HEK293 (cell line): ENCODE measurements around the gene KCNJ5.

Experiments
- KLF1 ChIP-seq: fragments of 450-650 bp; formaldehyde crosslinking; IDR thresholded peaks from 2 replicates; pipeline ENCODE4 v1.5.1; 2016; ENCODE audit warnings: missing biosample characterization, missing genetic modification characterization
- MYNN ChIP-seq: fragments of 450-650 bp; formaldehyde crosslinking; IDR thresholded peaks from 2 replicates; pipeline ENCODE4 v1.5.1; 2016; ENCODE audit warnings: missing biosample characterization, missing genetic modification characterization, borderline replicate concordance
- MZF1 ChIP-seq: fragments of 450-650 bp; formaldehyde crosslinking; IDR thresholded peaks from 2 replicates; pipeline ENCODE4 v1.5.1; 2017; ENCODE audit warnings: missing biosample characterization, missing genetic modification characterization, borderline replicate concordance
- REPIN1 ChIP-seq: fragments of 450-650 bp; formaldehyde crosslinking; IDR thresholded peaks from 2 replicates; pipeline ENCODE4 v1.5.1; 2017; ENCODE audit warnings: missing biosample characterization, missing genetic modification characterization, low read depth
- YY1 ChIP-seq: fragments of 450-650 bp; formaldehyde crosslinking; IDR thresholded peaks from 2 replicates; pipeline ENCODE4 v1.5.1; 2018; ENCODE audit warnings: missing biosample characterization, missing genetic modification characterization
- ZBTB21 ChIP-seq: fragments of 450-650 bp; formaldehyde crosslinking; IDR thresholded peaks from 2 replicates; pipeline ENCODE4 v1.5.1; 2017; ENCODE audit warnings: missing biosample characterization, missing genetic modification characterization
- ZBTB8A ChIP-seq: fragments of 450-650 bp; formaldehyde crosslinking; IDR thresholded peaks from 2 replicates; pipeline ENCODE4 v1.5.1; 2016; ENCODE audit warnings: missing biosample characterization, missing genetic modification characterization
- ZNF138 ChIP-seq: fragments of 450-650 bp; formaldehyde crosslinking; IDR thresholded peaks from 2 replicates; pipeline ENCODE4 v1.5.1; 2016; ENCODE audit warnings: missing biosample characterization, missing genetic modification characterization, borderline replicate concordance
- ZNF473 ChIP-seq: fragments of 450-650 bp; formaldehyde crosslinking; IDR thresholded peaks from 2 replicates; pipeline ENCODE4 v1.5.1; 2017; ENCODE audit warnings: missing biosample characterization, missing genetic modification characterization
- ZNF664 ChIP-seq: fragments of 450-650 bp; formaldehyde crosslinking; IDR thresholded peaks from 2 replicates; pipeline ENCODE4 v1.5.1; 2016; ENCODE audit warnings: missing biosample characterization, missing genetic modification characterization
- TF ChIP-seq, protein P1 (sequence below): fragments of 450-650 bp; formaldehyde crosslinking; IDR thresholded peaks from 2 replicates; pipeline ENCODE4 v1.5.1; 2016; ENCODE audit warnings: missing biosample characterization, missing genetic modification characterization
- TF ChIP-seq, protein P2 (sequence below): fragments of 450-650 bp; formaldehyde crosslinking; IDR thresholded peaks from 2 replicates; pipeline ENCODE4 v1.5.1; 2016; ENCODE audit warnings: missing biosample characterization, missing genetic modification characterization, low read depth
- TF ChIP-seq, protein P3 (sequence below): fragments of 450-650 bp; formaldehyde crosslinking; IDR thresholded peaks from 2 replicates; pipeline ENCODE4 v1.5.1; 2016; ENCODE audit warnings: missing biosample characterization, missing genetic modification characterization

DNA sequence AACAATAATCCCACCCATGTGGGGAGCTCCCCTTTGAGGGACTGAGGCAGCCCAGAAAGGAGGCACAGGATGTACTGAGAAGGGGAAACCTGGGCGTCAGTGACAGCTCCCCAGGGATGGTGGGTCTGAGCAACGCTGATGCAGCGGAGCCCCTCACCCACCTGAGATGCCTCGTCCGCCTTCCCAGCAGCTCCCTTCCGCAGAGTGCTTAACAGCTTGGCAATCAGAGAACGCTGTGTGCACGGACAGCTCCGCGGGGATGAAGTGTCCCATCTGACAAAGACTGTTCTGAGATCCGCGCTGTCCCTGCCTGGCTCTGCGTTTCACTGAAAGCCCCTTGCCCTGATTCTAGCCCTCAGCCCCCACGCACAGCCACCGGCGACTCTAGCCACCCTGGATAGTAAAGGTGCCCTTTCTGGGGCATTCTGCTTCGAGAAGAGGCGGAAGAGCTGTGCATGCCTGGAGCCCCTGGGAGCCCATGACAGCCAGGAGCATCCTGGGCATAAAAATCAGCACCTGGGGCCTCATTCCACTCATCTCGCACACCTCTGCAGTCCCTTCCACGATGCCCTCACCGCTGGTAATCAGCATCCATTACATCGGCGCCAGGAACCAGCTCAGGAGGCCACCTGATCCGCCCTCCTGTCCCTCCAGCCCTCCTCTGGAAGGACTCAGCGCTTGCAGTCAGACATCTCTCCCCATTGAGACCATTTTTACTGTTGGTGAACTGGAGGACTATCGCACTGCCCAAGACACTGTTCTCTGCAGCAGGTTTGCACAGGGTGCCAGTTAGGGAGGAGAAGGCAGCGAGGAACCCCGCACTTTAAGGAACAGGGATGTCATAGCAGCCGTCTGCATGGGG lies 10.7 kb downstream of the KCNJ5 start:
- TF ChIP-seq MZF1 (tag by site-specific recombination) (no peak), ZBTB21 (tag by site-specific recombination) (no peak), REPIN1 (tag by site-specific recombination) (no peak), ZBTB8A (tag by site-specific recombination) (no peak), ZNF473 (tag by site-specific recombination) (no peak), YY1 (tag by site-specific recombination) (no peak), ZNF664 (tag by site-specific recombination) (no peak), ZNF138 (tag by site-specific recombination) (no peak), MYNN (tag by site-specific recombination) (no peak), KLF1 (tag by site-specific recombination) (no peak)
- TF ChIP-seq, protein P1, sequence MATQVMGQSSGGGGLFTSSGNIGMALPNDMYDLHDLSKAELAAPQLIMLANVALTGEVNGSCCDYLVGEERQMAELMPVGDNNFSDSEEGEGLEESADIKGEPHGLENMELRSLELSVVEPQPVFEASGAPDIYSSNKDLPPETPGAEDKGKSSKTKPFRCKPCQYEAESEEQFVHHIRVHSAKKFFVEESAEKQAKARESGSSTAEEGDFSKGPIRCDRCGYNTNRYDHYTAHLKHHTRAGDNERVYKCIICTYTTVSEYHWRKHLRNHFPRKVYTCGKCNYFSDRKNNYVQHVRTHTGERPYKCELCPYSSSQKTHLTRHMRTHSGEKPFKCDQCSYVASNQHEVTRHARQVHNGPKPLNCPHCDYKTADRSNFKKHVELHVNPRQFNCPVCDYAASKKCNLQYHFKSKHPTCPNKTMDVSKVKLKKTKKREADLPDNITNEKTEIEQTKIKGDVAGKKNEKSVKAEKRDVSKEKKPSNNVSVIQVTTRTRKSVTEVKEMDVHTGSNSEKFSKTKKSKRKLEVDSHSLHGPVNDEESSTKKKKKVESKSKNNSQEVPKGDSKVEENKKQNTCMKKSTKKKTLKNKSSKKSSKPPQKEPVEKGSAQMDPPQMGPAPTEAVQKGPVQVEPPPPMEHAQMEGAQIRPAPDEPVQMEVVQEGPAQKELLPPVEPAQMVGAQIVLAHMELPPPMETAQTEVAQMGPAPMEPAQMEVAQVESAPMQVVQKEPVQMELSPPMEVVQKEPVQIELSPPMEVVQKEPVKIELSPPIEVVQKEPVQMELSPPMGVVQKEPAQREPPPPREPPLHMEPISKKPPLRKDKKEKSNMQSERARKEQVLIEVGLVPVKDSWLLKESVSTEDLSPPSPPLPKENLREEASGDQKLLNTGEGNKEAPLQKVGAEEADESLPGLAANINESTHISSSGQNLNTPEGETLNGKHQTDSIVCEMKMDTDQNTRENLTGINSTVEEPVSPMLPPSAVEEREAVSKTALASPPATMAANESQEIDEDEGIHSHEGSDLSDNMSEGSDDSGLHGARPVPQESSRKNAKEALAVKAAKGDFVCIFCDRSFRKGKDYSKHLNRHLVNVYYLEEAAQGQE: no peak
- TF ChIP-seq, protein P2, sequence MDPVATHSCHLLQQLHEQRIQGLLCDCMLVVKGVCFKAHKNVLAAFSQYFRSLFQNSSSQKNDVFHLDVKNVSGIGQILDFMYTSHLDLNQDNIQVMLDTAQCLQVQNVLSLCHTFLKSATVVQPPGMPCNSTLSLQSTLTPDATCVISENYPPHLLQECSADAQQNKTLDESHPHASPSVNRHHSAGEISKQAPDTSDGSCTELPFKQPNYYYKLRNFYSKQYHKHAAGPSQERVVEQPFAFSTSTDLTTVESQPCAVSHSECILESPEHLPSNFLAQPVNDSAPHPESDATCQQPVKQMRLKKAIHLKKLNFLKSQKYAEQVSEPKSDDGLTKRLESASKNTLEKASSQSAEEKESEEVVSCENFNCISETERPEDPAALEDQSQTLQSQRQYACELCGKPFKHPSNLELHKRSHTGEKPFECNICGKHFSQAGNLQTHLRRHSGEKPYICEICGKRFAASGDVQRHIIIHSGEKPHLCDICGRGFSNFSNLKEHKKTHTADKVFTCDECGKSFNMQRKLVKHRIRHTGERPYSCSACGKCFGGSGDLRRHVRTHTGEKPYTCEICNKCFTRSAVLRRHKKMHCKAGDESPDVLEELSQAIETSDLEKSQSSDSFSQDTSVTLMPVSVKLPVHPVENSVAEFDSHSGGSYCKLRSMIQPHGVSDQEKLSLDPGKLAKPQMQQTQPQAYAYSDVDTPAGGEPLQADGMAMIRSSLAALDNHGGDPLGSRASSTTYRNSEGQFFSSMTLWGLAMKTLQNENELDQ: no peak
- TF ChIP-seq, protein P3, sequence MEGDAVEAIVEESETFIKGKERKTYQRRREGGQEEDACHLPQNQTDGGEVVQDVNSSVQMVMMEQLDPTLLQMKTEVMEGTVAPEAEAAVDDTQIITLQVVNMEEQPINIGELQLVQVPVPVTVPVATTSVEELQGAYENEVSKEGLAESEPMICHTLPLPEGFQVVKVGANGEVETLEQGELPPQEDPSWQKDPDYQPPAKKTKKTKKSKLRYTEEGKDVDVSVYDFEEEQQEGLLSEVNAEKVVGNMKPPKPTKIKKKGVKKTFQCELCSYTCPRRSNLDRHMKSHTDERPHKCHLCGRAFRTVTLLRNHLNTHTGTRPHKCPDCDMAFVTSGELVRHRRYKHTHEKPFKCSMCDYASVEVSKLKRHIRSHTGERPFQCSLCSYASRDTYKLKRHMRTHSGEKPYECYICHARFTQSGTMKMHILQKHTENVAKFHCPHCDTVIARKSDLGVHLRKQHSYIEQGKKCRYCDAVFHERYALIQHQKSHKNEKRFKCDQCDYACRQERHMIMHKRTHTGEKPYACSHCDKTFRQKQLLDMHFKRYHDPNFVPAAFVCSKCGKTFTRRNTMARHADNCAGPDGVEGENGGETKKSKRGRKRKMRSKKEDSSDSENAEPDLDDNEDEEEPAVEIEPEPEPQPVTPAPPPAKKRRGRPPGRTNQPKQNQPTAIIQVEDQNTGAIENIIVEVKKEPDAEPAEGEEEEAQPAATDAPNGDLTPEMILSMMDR: no peak
